GM13977 (cell line): ENCODE measurements around the gene RNF222.

Experiments used
- DNase-seq: peaks from one replicate; pipeline ENCODE4 v3.0.0; 2012; ENCODE audit warnings: low spot score
- CTCF ChIP-seq: IDR thresholded peaks from 2 replicates; pipeline ENCODE4 v1.5.1; 2012; ENCODE audit warnings: mild to moderate bottlenecking, control low read depth; ENCODE audit not compliant: insufficient read depth; ENCODE audit errors: extremely low read depth, missing control alignments
- in situ Hi-C: fragments of 300-500 bp; cut with MboI; formaldehyde crosslinking; loops from one replicate; pipeline ENCODE4 v1.12.0; 2022; ENCODE audit warnings: low sequenced_read_pairs, low pct_unique_long_range_greater_than_20kb, mixed read lengths, inconsistent platforms; ENCODE audit not compliant: unreplicated experiment

RNF222 gene

GRCh38 chr17:8413938-8414337, 16.3 kb upstream of the RNF222 start:
- in situ Hi-C loops = loop anchor here (25.0 kb wide), 2 partner anchors 348 to 573 kb away; partner anchors contain the start of gene SPDYE4
- DNase-seq = no peak
- TF ChIP-seq CTCF = no peak

GRCh38 chr17:8413328-8413727, 15.7 kb upstream of the RNF222 start:
- DNase-seq = no peak
- TF ChIP-seq CTCF = no peak
- in situ Hi-C loops = loop anchor here (25.0 kb wide), 2 partner anchors 349 to 574 kb away; partner anchors contain the start of gene SPDYE4

GRCh38 chr17:8412089-8412488, 14.5 kb upstream of the RNF222 start:
- in situ Hi-C loops = loop anchor here (25.0 kb wide), 2 partner anchors 350 to 575 kb away; partner anchors contain the start of gene SPDYE4
- TF ChIP-seq CTCF = no peak
- no peak for DNase-seq

GRCh38 chr17:8410883-8411238, 13.2 kb upstream of the RNF222 start:
- no peak for TF ChIP-seq CTCF
- DNase-seq = no peak
- in situ Hi-C loops = loop anchor here (25.0 kb wide), 2 partner anchors 351 to 576 kb away; partner anchors contain the start of gene SPDYE4

GRCh38 chr17:8409966-8410882, 12.6 kb upstream of the RNF222 start:
- peak; percentile 88 for TF ChIP-seq CTCF
- in situ Hi-C loops = loop anchor here (25.0 kb wide), 2 partner anchors 352 to 577 kb away; partner anchors contain the start of gene SPDYE4
- peak; percentile 71 for DNase-seq

GRCh38 chr17:8408371-8408770, 10.7 kb upstream of the RNF222 start:
- in situ Hi-C loops = loop anchor here (25.0 kb wide), 2 partner anchors 354 to 579 kb away; partner anchors contain the start of gene SPDYE4
- no peak for TF ChIP-seq CTCF
- no peak for DNase-seq
